ENCODE measurements around the gene MAB21L2.
"Not testable (repeated sequence)": the region's sequence is repeated elsewhere in the genome, so short reads cannot be mapped to it uniquely, and the experiment has no call there.

The MAB21L2 gene

GRCh38 chr4:150582146-150582872, at the start of gene MAB21L2:
TSS of gene MAB21L2 (plus strand) at chr4:150582151. CDS start at chr4:150583030, 879 bp downstream.
- no peak for DNase-seq (ENCODE audit: low read depth)

GRCh38 chr4:150533673-150534072, 48.3 kb upstream of the MAB21L2 start:
- DNase-seq (ENCODE audit: low read depth), result no peak

GRCh38 chr4:150534818-150535217, 47.1 kb upstream of the MAB21L2 start:
- DNase-seq (ENCODE audit: low read depth), result no peak

- DNase-seq (ENCODE audit: low read depth), result not testable (repeated sequence)
Observed at GRCh38 chr4:150537911-150538310, 44.0 kb upstream of the MAB21L2 start.

- DNase-seq (ENCODE audit: low read depth), result no peak
Observed at GRCh38 chr4:150540536-150540935, 41.4 kb upstream of the MAB21L2 start.

GRCh38 chr4:150540959-150541360, 41.0 kb upstream of the MAB21L2 start:
- no peak for DNase-seq (ENCODE audit: low read depth)

- no peak for DNase-seq (ENCODE audit: low read depth)
Observed at GRCh38 chr4:150541681-150542080, 40.3 kb upstream of the MAB21L2 start.

GRCh38 chr4:150543042-150543441, 38.9 kb upstream of the MAB21L2 start:
- no peak for DNase-seq (ENCODE audit: low read depth)

- no peak for DNase-seq (ENCODE audit: low read depth)
Observed at GRCh38 chr4:150546286-150546685, 35.7 kb upstream of the MAB21L2 start.

- no peak for DNase-seq (ENCODE audit: low read depth)
Observed at GRCh38 chr4:150547154-150547838, 34.7 kb upstream of the MAB21L2 start.

- DNase-seq (ENCODE audit: low read depth), result not testable (repeated sequence)
Observed at GRCh38 chr4:150557811-150558210, 24.1 kb upstream of the MAB21L2 start.

GRCh38 chr4:150561143-150561737, 20.7 kb upstream of the MAB21L2 start:
- DNase-seq (ENCODE audit: low read depth), result no peak

GRCh38 chr4:150562250-150562649, 19.7 kb upstream of the MAB21L2 start:
- no peak for DNase-seq (ENCODE audit: low read depth)

- DNase-seq (ENCODE audit: low read depth), result no peak
Observed at GRCh38 chr4:150562751-150563150, 19.2 kb upstream of the MAB21L2 start.

- not testable (repeated sequence) for DNase-seq (ENCODE audit: low read depth)
Observed at GRCh38 chr4:150564967-150565366, 17.0 kb upstream of the MAB21L2 start.

GRCh38 chr4:150567070-150567469, 14.9 kb upstream of the MAB21L2 start:
- DNase-seq (ENCODE audit: low read depth), result no peak

GRCh38 chr4:150569384-150569987, 12.5 kb upstream of the MAB21L2 start:
- no peak for DNase-seq (ENCODE audit: low read depth)

- DNase-seq (ENCODE audit: low read depth), result no peak
Observed at GRCh38 chr4:150569998-150570535, 11.9 kb upstream of the MAB21L2 start.

- DNase-seq (ENCODE audit: low read depth), result no peak
Observed at GRCh38 chr4:150570862-150571261, 11.1 kb upstream of the MAB21L2 start.

GRCh38 chr4:150572704-150573504, 9.0 kb upstream of the MAB21L2 start:
- no peak for DNase-seq (ENCODE audit: low read depth)

- no peak for DNase-seq (ENCODE audit: low read depth)
Observed at GRCh38 chr4:150573534-150573933, 8.4 kb upstream of the MAB21L2 start.

- no peak for DNase-seq (ENCODE audit: low read depth)
Observed at GRCh38 chr4:150574678-150575077, 7.3 kb upstream of the MAB21L2 start.

Data from stimulated activated CD8-positive, alpha-beta memory T cell treated with anti-CD3 and anti-CD28 coated beads, Interleukin-15, amount 100 ng/mL, for 1 hour (primary cell).